ENCODE results near the gene SMG6.

SMG6 gene

DNA sequence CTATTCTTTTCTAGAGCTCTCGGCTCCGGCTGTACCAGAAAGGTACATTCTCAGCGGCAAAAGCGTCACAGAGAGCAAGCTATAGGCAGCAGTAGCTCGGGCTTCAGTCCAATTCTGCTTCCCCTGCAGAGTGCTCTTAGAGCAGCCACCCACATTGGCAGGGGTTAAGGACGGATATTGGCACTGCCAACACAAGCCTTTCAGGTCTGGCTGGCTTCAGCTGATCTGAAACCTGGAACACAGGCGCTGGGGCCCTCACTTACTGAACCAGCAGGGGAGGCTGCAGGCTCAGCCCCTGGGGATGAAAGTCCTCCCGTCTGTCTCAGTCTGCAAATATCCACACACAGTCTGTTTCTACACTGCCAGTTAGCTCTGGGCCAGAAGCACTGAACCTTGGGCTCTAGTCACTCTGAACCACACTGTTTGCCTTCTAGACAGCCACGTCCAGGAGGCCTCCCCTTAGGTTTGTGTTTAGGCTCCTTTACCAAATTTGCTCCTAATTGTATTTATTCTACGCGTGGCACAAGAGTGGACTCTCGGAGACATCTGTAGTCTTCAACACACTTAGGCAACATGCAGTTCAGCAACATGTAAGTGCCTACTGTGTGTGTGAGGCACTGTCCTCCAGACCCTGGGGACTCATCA is 208.6 kb downstream of the SMG6 start:
- FAIRE-seq: no peak

DNA sequence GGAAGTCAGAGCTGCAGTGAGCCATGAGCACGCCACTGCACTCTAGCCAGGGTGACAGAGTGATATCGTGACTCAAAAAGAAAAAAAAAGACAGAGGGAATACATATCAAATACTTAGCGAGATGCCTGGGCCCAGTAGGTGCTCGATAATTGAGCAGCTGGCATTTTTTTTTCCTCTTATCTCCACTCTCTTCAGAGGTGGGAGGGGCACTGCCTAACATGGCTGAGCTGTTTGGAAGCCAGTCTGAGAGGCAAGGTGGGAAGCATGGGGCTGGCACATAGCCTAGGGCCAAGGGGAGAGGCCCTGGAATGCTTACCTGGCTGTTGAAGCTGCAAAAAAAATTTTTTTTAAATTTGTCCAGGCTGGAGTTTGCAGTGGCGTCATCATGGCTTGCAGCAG is 210.2 kb downstream of the SMG6 start:
- no peak for FAIRE-seq

DNA sequence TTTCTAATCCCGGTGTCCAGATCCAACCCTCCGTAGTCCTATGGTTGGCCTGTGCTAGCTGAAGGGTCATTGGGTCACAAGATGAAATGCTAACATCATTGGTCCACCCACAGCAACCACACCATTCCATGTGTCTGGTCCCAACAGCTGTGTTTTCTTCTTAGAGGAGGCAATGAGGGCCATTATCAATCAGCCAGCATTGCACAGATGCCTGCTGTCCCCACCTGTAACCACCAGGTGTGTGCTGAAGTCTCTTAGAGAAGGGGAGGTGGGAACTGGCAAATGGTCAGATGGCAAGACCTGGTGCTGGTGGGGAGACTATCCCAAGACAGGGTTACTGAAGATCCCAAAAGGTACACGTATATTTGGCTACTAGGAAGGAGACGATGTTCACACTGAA is 211.3 kb downstream of the SMG6 start:
- FAIRE-seq: no peak

DNA sequence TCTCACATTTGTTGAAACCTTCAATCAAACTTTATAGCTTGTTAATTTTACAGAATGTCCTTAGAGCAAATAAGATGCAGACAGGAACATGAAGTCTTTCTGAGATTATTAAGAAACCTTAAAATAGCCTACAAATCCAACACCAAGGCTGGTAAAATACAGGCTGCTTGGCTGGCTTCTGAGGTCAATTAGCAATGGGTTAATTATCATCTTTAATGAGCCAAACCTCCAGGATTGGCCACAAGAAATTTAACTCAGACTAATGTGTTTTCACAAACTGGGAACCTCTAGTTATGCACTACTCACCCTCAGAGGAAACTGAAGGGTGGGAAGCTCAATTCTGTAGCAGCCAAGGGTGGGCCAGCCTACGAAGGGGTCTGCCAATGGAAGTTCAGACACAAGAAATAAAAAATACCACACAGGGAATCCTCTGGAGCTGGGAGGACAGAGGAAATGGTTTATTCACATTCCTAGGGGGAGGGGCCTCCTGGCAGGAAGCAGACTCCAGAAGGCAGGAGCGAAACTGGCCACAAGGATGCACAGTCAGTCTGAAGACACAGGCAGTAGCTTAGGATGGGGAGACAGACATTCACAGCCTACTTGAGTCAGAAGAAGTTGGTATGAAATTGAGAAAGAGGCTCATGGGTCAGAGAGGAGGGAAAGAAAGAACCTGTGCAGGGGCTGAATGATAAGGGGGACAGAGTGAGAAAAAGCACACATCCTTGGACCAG is 212.6 kb downstream of the SMG6 start:
- FAIRE-seq: peak; percentile 85

DNA sequence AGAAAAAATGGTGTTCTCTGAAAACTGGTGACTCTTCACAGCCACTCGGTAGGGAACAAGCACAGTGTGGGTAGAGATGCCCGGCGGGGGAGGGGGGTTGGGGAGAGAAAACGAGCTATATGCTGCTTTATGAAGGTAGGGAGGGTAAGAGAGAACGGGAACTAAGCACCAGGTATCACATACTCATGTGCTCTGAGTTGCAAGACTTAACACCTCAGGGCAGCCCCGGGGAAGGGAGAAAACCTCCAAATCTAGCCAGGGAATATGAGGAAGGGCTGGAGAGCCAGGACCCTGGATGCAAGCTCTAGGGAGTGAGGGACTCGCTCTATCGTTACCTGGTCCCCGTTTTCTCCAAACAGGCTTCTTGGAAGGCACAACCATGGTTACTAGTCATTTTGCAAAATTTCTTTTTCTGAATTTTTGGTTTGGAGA is 213.4 kb downstream of the SMG6 start:
- FAIRE-seq: no peak

DNA sequence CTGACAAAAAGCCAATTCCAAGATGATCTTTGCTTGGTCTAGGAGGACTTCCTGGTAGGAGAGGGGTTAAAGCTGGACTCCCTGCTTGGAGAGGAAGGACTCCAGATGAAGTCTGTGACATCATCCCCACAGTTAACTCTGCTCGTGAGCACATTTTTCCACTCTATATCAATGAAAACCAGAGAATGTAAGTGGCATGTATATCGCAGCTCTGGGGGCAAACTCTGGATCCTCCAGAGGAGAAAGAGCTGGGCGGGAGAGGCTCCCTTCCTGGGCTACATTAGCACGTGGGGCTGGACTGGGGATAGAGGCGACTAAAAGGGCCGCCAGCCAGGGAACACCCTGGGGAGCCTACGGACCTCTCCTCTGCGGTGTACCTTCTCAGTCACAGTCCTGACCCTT is 214.6 kb downstream of the SMG6 start:
- no peak for FAIRE-seq

DNA sequence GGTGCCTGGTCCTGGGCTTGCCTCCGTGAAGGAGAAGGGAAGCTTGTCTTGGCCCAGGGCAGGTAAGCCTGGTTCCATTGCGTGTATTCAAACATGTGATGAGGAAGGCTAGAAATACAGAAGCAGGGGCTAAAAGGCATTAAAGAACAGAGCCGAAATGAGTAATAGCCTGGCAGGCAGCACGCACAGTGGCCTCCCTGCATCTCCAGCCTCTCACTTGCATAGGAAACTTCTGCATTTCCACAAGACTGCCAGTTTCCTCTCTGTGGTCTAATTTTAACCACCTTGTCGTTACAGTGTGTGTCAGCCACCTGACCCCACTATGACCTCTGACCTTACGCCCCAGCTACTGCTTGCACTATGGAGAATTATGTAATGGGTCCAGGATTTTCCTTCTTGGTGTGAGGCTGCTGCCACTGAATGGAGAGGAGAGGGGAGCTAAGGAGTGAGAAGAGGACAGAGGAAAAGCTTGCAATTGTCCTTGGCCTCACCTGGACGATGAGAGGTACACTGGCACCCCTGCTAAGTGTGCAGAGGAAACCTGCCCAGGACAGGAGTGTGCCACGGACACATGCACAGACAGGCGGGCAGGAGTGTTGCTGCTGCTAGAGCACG is 215.9 kb downstream of the SMG6 start:
- no peak for FAIRE-seq

DNA sequence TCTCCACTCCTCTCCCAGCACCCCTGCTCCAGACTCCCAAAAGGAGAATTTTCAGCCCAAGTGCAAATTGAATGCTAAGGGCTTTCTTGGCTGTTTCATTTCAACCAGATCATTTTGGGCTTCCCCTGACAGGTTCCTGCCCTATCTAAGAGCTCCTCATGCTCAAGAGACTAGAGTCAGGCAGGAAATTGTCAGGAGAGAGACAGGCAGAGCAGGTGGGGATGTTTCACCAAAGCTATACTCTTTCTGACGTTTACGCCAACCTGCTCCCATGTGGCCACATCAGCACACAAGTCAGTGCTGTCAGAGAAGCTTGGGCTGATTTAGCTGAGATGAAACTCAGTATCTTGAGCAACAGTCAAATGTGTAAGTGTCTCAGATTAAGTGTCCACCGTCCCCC is 217.3 kb downstream of the SMG6 start:
- no peak for FAIRE-seq

DNA sequence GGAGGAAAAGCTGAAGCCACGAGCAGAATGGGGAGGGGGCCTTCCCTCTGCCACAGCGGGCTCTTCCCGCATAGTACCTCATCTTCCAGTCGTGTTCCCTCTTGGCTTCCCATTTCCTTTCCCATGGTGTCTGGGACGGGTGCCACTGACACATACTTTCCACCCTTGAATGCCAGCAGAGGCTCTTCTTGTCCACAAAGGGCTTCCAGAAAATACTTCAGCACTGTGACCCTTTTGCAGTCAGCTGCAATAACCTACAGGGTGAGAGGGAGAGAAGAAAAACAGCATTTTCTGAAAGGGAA is 218.0 kb downstream of the SMG6 start:
- FAIRE-seq: no peak

DNA sequence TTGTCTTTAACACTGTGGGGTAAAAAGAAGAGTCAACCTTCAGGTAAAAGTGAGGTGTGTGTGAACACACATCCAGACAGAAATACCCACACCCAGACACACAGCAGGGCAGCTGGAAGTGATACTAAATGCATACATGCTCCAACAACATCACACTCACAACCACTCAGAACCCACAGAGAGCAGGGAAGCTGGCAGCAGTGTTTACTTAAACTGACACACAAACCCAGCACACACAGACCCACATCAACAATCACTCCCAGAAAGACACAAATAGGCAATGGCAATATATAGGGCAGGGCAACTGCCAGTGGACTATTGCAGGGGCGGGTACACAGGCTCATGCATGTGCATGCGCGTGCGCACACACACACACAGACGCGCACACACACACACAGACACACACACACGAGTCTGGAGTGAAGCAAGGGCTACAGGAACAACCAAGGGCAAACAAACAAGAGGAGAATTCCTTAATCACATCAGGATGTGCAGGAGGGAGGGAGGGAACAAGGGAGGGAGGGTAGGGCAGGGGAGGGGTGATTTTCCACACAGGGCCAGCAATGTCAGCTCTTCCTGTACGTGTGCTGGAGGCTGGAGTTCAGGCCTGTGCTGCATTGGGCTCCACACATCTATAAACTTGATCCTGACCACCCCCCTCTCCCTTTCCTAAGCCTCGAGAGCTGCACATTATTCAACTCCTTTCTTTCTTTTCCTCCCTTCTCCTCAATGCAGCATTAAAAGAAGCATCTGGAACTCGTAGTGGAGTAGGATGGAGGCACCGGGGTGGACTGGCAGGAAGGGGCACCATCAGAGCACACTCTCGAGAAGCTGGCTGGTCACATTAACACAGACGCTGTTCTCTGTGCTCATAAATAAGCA is 218.6 kb downstream of the SMG6 start:
- FAIRE-seq: no peak

DNA sequence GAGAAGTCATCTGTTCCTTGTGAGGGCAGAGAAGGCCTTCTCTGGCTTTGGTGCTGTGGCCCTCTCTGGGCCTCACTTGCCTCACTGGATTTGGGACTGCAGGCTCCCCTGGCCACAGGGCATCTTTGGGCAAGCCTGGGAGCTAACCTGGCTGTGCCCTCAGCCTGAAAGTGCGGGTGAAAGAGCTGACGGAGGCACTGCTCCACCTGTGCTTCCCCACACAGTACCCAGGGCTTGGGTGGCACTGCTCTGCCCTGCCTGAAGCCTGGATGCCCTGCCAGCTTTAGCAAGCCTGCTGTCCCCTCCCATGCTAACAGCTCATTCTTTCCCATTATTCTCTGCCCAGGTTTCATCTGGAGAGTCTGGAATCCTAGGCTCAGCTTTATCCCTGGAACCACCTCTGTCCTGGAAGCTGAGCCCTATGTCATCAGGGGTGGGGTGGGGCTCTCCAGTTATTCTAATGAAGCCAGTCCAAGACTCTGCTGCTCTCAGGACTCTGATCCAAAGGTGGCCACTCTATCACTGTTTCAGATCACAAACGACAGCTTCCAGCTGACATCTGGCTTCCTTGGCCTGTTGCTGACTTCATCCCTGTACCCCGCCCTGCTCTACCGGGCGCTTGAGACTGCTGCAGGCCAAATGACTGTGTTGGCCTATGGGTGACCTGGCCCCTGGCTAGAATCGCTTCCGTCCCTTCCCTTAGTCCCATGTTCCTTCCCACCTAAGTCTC is 219.4 kb downstream of the SMG6 start:
- no peak for FAIRE-seq

DNA sequence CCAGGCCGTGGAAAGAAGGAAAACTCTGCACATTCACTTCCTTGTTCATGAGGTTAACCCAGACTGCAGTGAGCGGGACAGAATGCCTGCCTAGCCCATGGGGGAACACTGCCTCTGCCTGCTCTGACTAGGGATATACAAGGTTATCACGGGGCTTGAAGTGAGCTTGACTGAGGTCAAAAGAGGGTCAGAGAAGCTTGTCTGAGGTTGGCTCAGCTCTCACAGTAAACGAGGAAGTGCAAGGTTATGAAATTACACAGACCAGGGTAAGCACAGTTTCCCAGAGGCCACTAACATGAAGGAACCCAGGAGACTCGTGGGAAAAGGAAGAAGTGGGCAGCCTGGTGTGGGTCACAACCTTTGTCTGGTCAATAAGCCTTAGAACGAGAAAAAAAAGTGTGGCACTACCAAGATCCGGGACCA is 220.0 kb downstream of the SMG6 start:
- no peak for FAIRE-seq

DNA sequence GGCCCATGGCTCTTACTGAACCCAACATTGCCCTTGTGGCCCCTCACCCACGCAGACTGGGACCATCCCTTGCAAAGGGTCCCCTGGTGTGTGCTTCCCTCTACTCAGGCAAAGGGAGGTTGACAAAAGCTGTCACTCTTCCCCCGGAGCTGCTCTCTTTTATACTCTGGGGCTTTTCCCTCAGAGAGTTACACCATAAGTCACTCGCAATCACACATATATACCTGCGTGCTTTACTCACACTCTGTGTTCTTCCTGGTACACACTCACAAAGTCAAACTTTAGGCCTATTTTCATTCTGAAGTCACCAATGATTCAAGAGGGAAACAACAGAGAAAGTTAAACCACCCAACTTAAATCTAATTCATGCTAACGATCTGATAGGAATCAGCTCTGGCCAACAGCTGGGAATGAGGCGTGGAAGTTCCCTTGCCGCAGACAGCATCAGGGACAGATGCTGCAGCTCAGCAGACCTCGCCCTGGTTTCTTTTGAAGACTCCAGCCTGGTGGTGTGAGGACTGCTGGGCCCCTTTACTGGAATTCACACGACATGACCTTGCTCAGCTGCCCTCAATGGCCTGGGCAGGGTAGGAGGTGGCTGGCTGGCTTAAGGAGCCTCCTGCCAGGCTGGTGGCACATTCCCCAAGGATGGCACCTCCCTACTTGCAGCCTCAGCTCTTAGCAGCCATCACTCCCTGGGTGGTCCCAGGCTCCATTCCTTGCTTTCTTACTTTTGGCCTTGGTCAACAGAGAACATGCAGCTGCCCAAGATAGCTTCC is 221.4 kb downstream of the SMG6 start:
- no peak for FAIRE-seq

DNA sequence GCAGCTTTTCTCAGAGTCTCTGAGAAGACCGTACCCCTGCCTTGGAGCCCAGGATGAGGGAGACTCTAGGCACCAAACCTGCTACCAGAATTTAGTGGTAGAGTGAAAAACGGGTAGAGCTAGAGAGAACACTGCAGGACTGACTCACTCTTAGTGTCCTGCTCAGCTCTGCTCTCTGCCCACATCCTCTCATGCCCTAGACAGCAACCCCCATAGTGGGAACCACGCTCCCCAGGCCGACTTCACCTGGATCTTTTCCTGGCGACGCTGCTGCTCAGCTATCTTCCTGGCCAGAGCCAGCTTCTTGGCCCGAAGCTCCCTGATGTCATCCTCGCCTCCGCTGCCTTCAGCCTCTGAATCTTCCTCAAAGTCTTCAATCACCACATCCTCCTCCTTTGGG is 222.0 kb downstream of the SMG6 start:
- no peak for FAIRE-seq

DNA sequence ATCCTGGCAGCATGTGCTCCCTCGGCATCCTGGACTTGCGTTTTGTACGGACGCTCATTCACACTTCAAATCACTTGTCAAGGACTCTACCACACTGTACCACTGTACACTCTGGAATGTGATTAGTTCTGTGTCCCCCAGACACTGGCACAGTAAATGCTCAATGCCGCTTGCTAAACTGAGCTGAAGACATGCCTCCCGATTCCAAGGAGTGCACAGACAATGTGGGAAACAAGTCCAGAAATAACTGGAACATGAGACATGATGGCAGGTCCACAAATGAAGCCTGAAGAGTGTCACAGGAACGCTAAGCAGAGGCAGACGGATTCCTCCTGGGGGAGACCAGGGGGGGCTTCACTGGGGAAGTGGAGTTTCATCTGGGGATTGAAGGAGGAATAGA is 226.5 kb downstream of the SMG6 start:
- FAIRE-seq: no peak

DNA sequence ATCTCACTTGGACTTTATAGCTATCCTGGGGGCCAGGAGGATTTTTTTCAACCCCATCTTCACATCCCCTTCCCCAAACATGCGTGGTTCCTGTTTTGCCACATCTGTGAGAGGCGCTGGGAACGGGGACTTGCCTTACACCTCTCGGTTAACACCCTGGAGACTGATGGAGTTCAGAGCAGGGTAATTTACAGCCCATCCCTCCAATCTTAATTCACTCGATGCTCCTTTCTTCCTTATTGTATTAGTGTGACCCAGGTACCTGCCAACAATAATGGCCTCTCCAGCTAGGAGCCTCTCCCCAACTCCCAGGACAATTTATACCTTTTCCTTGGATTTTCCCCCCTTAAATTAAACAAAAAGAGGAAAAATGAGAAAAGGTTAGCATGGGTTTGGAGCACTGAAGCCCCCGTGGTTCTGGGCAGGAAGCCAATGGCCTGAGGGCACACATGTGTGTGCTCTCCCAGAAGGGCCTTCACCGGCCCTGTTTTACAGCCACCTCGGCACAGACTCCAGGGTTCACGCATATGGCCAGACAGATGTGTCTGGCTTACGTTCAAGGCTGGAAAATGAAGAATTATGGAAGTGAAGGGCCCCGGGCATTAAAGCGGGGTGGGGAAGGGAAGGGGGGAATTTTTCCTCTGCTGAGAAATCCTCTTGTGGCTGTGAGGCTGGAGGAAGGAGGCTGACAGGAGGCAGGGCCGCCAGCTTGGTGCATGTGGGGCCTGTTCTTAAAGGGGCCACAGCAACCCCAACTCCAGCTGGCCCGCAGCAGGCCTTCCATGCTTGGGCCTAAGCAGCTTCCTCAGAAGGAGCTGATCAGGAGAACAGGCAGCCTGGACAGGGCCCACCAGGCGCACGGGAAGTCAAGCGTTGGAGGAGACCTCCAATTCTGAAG is 227.2 kb downstream of the SMG6 start:
- FAIRE-seq: peak; percentile 90

DNA sequence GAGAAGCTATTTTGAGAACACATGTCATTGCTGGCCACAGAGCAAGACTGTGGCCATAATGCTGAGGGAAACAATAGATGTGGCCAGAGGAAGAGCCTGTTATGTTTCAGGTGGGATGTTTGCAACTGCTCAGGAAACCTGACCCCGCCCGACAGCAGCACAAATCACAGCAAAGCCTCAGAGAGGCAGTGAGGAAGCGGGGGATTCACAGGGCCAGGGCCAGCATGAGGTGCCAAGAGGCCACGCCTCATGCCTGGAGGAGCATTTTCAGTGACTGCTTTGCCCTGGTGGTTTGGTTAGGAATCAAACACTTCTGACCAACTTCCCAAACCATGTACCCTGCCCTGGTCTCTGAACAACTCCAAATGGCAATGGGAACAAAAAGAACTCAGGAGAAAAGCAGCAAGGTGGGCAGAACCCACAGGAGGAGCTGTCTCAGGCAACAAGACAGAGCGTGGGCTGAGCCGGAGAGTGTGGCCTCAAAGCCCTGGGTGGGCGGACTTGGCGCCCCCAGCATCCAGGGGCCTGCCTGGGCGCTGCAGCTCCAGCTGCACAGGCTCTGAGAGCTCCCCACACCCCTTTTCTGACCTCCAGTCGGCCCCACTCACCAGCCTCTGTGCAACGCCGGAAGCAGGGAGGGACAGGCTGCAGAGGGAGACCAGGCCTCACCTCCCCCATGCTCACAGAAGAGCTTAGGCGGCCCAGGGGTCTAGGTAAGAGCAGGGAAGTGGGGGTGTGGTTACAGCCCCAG is 228.1 kb downstream of the SMG6 start:
- no peak for FAIRE-seq

DNA sequence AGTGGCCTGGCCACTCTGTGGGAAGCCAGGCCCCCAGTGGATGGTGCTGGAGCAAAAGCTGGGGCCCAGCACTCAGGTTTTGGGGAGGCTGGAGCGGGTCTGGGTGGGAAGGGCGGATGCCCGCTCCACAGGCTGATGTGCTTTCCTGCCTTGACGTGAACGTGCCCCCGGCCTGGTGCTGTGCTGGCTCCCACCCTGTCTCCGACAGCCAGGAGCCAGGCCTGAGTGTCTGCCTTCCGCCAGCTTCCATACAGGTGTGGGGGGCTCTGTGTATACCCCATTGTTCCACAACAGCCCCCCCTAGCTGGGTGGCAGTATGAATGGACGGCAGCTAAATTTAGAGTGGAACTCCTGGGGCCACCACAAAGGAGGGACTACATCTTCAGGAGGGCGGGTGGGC is 228.7 kb downstream of the SMG6 start:
- no peak for FAIRE-seq

DNA sequence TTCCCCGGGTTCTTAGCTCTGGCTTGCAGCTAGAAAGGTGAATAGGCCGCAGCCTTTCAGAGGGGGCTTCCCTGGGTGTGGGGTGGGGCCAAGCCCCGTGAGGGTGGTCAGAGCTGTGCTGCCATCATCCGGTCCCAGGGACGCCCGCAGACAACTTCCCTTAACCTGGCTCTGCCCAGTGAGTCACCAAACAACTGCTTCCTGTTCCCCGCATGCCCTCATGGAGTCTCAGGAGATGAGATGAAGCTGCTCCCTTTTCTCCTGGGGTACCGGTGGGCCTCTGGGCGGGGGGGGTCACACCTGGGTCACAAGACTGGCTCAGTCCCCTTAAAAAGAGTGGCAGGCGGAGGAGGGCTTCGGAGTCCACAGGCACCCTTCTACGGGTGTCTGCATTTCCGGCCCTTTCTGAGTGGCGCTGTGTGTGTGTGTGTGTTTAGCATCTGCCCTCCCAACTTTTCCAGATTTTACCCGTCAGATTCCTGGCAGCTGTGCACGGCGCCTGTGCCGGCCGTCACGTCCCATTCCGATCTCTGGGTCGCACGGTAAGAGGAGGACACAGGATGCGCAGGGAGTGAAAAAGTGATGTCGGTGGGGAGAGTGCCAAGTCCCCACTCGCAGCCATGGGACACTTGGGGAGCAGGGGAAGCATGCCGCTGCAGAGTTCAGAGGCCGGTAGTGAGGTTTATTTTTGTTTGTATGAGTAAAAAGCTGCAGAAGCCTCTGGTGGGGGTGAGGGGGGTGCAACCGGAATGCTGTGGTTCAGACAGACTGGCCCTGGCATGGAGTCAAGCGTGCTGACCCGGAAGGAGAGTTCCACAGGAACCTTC is 231.9 kb downstream of the SMG6 start:
- no peak for FAIRE-seq
